Smooth muscle cell of the brain vasculature (primary cell): ENCODE measurements around the gene CHRD.

Source experiments
- DNase-seq: peaks from one replicate; pipeline ENCODE4 v3.0.0-alpha.2; 2012; ENCODE audit warnings: low read depth, low spot score

Gene CHRD

GRCh38 chr3:184346480-184347190 lies 33.2 kb upstream of the CHRD start:
- no peak for DNase-seq

DNA sequence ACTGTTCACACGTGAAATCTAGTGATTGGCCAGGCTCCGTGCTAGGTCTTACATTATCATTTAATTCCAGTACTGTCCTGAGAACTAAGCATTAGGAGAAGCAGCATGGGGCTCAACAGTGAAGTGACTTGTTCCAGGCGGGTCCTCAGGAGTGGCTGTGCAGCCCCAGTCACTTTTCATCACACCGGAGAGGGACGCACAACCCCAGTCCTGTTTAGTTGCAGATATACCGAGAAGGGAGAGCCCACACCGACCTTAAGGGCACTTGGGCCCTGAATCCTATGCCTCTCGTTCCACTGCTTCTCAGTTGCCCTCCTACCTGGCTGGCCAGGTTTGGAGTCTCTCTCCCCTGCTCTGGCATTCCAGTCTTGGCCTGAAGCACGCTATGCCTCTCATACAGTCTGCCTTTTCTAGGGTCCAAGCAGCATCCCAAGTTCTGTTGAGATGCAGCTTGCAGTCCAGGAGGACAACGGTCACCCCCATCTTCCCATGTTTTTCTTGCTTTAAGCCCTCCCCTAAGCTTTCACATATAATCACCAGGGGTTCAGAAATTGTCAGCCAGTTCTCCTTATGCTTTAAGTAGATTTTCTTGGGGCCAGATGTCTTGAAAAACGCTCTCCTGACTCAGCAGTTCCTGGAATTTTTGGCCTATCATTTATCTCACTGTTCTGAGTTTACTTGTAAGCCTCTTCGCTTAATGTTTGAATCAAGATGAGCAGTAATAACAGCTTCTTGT lies 32.4 kb upstream of the CHRD start:
- no peak for DNase-seq

DNA sequence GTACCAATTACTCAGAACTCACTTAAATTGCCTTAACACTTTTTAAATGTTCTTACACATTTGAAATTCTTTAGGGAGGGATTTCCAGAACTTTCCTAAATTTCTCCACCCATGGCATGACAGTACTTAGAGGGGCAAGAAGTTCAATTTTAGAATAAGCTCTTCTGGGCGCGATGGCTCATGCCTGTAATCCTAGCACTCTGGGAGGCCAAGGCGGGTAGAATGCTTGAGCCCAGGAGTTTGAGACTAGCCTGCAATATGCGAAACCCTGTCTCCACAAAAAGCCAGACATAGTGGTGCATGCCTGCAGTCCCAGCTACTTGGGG lies 31.8 kb upstream of the CHRD start:
- no peak for DNase-seq

DNA sequence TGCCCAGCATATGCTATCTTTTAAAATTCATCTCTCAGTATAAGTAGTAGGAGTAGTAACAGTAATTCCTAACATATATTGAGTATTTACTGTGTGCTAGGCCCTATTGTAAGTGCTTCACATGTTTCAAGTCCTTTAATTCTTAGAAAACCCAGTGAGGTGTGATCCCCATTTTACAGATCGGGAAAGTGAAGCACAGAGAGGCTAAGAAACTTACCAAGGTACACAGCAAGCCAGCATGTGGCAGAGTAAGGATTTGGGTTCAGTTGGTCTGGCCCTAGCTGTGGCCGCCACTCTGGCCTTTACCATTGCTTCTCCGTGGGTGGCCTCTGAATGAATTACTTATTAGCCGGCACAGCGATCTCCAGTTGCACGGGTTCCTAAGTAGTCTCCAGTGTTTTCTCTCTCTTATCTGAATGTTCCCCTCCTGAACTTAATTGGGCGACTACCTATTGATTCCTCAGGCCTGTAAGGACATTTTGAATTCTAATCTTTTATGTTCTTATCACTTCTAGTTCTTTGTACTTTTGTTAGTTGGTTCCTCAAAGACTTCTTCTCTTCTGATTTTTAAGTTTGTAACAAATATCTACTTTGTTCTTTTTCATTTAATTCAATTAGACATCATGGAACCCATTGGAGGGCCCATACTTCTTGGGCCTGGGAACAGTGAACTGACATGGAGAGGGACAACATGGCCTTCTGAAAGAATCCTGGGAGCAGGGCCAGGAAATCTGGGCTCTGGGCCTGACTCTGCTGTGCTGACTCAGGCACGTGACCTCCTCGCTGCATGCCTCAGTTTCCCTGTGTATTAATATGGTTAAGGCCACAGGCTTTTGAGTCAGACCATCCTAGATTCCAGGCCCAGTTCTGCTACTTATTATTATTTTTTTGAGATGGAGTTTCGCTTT lies 30.0 kb upstream of the CHRD start:
- DNase-seq: no peak

- DNase-seq: no peak
Measured at GRCh38 chr3:184350618-184351017, 29.2 kb upstream of the CHRD start.

DNA sequence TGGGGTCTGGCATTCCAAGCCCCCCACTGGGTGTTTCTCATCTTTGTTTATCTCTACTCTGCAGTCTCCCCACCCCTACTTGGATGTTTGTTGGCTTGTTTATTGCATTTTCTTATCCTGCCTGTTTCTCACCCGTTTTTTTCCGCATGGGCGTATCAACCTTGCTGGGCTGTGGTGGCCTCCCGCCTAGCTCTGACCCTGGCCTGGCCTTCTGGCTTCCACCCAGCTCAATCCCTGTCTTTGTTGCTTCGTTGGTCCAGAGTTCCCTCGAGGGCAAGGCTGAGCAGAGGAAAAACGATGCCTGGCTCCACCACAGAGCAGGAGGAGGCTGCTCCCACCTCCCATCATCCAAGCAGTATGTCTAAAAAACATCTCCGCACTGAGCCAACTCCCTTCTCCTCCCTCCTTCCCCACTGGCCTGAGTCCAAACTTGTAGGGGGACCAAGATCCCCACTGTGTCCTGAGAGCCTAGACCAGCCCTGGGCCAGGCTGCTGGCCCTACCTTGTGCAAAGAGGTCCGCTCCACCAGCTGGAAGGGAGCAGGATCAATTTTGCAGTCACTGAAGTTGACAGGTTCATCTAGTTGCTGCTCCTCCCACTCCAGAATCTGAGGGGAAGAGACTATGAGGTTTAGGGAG lies 28.2 kb upstream of the CHRD start:
- peak; percentile 82 for DNase-seq

- no peak for DNase-seq
Measured at GRCh38 chr3:184352149-184352785, 27.6 kb upstream of the CHRD start.

DNA sequence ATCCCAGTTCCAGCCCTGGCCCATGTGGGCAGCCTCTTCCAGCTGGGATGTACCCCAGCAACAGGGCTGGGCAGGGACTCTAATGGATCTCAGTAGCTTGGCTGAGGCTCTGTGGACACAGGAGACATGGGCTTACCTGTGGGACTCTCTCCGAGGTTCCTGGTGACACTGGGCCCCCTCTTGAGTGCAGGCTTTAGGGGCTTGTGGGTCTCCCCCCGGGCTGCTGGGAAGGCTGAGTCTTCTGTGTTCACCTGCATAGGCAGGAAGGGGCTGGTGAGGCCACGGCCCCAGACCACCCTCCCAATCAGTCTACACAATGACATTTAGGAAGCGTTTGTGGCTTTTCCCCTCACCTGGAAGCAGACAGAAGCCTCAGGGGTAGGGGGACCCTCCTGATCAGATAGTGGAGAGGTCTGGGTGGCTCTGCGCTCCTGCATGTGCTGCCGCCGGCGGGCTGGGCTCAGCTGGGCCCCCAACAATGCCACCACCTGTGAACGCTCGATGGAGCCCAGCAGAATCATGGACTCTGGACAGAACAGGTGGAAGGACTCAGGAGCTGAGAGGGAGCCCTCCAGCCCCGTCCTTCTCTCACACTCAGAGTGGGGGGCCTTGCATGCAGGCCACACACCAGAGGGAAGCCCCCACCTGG lies 26.8 kb upstream of the CHRD start:
- no peak for DNase-seq

- DNase-seq: no peak
Measured at GRCh38 chr3:184353546-184353941, 26.3 kb upstream of the CHRD start.

GRCh38 chr3:184354121-184354728 lies 25.6 kb upstream of the CHRD start:
- DNase-seq: no peak

DNA sequence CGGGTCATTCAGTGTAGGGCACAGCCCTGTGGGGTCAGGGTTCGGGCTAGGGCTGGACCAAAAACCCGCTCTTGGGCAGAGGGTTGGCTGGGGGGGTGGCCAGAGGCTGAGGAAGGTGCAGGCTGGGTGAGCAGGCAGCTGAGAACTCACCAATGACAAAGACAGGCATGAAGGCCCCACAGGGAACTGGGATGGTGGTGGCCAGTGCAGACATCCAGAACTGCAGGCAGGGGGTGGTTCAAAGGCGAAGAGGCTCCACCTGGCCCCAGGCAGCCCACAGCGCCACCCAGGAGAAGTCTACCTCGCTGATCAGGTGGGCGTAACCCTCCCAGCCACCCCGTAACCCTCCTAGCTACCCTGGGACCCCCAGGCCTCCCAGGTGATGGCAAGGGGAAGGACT lies 25.1 kb upstream of the CHRD start:
- DNase-seq: no peak

DNA sequence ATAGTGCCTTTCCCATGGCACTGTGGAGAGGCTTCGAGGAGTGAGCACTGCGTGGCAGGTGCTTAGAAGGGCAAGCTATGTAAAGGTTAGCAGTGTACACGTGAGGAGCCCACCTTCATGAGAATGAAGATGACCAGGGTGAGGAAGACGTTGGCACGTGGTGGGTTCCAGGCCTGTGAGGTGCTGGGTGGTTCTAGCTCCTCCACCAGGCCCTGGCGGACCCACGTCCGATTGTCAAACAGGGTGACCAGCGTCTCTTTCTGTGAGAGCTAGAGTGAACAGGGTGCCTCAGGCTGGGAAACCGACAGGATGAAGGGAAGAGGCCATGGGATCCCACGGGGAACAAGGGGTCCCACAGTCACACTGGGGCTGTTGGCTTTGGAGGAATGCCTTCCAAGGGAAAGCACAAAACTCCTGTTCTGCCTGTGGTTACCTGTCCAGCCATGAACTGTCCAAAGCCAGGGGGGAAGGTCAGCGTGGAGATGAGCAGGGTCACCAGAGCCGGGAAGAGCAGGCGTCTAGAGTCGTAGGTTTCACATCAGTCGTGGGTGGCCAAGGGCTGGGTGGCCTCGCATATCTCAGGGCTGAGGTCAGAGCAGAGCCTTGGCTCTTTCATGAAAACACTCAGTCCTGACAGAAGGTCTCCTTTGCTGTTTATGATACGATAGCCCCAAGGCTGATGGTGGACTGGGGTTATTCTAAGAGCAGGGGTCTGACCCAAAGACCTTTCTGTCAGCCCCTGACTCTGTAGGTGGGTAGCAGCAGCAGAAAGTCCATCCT lies 24.4 kb upstream of the CHRD start:
- no peak for DNase-seq

DNA sequence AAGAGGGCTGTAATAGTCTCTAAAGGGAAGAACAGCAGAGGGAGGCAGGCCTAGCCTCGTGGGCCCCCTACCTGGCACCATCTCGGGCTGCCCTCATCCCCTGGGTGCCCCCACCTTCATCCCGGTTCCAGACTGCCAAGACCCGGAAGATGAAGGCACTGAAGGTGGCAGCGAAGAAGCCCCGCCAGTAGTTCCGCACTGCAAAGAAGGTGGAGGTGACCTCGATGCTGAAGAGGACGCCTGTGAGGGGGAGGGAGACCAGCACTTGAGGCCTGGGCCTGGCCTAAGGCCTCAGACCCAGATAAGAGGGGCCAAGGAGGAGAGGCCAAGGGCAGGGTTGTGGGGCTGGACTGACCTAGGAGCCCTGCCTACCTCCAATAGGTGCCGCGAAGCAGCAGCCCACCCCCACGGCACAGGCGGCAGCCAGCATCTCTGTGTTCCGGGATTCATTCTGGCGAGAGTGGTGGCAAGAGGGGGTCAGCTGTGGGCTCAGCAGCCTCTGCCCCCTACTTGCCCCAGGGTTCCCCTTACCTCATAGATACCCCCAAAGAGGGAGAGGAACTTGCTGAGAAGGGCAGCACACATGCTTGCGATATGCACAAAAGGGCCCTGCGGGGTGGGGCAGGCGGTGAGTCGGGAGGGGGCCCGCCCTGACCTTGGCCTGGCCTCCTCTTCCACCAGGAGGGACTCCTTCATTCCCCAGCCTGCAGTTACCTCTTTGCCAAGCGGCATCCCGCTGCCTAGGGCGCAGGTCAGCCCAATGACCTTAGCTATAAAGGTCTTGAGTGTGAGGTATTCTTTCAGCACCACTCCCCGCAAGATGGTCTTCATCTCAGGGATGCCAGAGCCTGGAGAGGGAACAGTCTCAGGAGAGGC lies 22.4 kb upstream of the CHRD start:
- DNase-seq: no peak

DNA sequence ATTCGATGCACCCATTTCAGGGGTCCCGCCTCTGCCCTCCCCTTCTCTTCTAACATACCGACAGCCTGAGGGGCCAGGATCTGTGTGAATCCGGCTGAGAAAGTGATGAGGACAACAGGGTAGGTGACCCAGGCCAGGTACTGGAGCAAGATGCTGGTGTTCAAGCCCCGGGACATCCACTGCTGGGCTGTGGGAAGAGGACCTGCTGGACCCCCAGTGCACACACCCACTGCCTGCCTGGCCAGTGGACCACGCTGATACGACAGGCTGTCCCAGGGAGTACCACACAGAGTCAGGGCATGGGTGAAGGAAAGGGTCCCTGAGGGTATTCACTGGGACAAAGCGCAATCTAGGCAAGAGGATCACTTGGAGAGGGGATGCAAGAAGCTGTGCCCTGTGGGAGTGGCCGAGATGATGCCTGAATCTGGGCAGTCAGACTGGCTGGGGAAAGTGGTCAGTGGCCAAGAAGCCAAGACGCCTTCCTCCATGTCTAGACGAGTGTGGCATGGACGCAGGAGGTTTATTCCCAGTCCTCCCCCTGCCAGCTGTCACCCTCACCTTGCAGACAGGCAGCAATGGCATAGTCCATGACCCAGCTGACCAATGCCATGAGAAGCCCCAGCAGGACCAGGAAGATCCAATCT lies 21.6 kb upstream of the CHRD start:
- DNase-seq: no peak

DNA sequence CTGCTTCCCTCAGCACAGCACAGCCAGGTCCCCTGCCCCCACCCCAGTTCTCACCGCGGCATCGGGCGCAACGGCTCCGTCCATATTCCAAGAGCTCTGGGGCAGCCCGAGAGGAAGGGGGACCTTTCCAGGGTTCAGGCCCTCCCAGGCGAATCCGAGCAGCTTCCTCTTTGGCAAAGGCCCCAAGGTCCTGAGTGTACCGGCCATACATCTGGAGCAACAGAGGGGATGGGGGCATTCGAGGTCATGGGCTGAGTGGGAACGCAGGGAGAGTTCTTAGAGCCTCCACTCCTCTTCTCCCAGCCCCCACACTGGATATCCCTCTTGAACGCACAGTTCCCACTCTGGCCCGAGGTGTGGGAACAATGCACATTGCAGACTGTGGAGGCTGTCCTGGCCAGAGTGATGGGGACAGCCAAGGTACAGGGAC lies 20.9 kb upstream of the CHRD start:
- DNase-seq: no peak

DNA sequence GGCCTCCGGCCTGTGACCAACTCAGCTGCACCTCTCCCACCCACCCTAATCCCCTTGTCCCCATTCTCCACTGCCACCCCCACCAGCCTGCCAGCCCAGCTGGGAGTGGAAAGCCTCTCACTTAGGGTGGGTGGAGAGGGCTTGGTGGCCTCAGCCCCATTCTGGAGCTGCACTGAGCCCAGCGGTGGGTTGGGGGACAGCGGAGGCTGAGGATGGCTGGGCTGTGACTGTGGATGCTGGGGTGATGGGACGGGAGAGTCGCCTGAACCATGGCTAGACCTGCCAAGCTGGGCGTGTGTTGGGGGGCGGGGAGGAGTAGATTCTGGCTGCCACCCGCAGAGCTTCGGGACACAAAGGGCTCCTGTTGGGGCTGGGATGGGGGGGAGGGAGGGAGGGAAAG lies 20.2 kb upstream of the CHRD start:
- no peak for DNase-seq

DNA sequence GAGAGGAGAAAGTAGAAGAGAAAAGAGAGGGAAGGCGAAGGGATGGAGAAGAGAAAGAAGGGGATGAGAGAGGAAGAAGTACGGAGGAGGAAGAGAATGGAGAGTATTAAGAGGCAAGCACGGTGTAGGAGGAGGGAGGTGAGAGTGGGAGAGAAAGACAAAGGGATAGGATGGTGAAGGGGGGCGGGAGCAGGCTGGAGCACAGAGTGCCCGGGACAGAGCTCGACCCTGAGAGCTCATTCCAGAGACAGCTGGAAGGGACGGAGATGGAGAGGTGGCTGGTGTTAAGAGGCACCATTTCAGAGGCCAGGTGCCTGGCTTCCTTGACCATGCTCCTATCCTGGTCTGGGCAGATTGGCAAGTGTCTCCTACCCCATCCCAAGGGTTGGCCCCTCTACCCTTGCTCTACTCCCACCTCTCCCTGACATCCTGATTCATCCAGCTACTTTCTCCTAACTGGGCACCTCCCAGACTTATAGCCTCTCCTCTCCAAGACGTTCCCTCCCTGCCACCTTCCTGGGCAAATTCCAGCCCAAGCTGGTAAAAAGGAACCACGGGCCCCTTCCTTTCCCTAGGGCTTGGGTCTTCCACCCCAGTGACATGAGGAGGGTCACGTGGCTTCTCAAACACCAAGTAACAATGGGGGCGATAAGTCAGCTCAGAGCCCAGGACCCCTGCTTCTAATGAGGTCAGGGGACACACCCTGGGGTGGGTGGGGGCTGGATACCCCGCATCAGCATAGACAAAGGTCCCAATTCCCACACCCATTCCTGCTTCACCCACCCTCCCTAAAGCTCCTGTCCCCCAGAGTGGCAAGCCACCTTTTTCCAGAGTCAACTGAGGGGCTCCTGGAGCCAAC lies 19.6 kb upstream of the CHRD start:
- no peak for DNase-seq
